ENCODE measurements around the gene LPCAT3. TPM values are rescaled to one million over a fixed set of nuclear protein-coding genes. Genes with fewer than 3 reads are reported as not detected.

The LPCAT3 gene
- total RNA-seq, 1 experiment from 2014 or later = 16.3 TPM

- Histone ChIP-seq H3K4me1 (ENCODE audit: insufficient read depth, low read length) (peaks cover 25% of the 10 kb centered on the region), H3K9ac (ENCODE audit: low read length) (peak overlapping the region; percentile 100), H3K4me3 (ENCODE audit: low read length) (peak overlapping the region; percentile 98), H3K27me3 (ENCODE audit: low read length) (no peaks in the 10 kb centered on the region), H2AFZ (ENCODE audit: low read length) (peak overlapping the region; percentile 80), H3F3A (ENCODE audit: low read length, unreplicated experiment) (peaks cover 4% of the 10 kb centered on the region), H3K36me3 (ENCODE audit: low read depth, low read length) (peaks cover 50% of the 10 kb centered on the region), H3K27ac (ENCODE audit: low read length) (peak overlapping the region; percentile 66), H3K79me2 (ENCODE audit: low read length) (peaks cover 55% of the 10 kb centered on the region), H3K9me2 (replicated peaks; ENCODE audit: low read length) (no peaks in the 10 kb centered on the region), H3K4me2 (ENCODE audit: low read length) (peak overlapping the region; percentile 100), H3K9me3 (ENCODE audit: low read length) (no peaks in the 10 kb centered on the region), H4K20me1 (ENCODE audit: low read length) (no peaks in the 10 kb centered on the region)
- CTCF ChIA-PET = no interaction called here
- intact Hi-C loops (cut with micrococcal nuclease) = loop anchor here (5.0 kb wide), 1 partner anchor 47 kb away; the partner anchor contains the start of gene LPCAT3
- ATAC-seq (peak; percentile 19), DNase-seq (no peak)
- POLR2A ChIA-PET (ENCODE audit: unreplicated experiment) = no interaction called here
- TF ChIP-seq EZH2 (IDR thresholded peaks at IDR 0.05; ENCODE audit: low read length, unreplicated experiment) (no peak), EZH2phosphoT487 (IDR thresholded peaks at IDR 0.05; ENCODE audit: borderline replicate concordance, low read length) (no peak)
- TF ChIP-seq, protein P1, sequence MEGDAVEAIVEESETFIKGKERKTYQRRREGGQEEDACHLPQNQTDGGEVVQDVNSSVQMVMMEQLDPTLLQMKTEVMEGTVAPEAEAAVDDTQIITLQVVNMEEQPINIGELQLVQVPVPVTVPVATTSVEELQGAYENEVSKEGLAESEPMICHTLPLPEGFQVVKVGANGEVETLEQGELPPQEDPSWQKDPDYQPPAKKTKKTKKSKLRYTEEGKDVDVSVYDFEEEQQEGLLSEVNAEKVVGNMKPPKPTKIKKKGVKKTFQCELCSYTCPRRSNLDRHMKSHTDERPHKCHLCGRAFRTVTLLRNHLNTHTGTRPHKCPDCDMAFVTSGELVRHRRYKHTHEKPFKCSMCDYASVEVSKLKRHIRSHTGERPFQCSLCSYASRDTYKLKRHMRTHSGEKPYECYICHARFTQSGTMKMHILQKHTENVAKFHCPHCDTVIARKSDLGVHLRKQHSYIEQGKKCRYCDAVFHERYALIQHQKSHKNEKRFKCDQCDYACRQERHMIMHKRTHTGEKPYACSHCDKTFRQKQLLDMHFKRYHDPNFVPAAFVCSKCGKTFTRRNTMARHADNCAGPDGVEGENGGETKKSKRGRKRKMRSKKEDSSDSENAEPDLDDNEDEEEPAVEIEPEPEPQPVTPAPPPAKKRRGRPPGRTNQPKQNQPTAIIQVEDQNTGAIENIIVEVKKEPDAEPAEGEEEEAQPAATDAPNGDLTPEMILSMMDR (conservative IDR thresholded peaks at IDR 0.05; ENCODE audit: low read depth, low read length) = no peak
- TSS peak; percentile 32 for BruUV-seq (replicated peaks)
Observed at GRCh38 chr12:6970096-6970527, 48.2 kb downstream of the LPCAT3 start.

DNA sequence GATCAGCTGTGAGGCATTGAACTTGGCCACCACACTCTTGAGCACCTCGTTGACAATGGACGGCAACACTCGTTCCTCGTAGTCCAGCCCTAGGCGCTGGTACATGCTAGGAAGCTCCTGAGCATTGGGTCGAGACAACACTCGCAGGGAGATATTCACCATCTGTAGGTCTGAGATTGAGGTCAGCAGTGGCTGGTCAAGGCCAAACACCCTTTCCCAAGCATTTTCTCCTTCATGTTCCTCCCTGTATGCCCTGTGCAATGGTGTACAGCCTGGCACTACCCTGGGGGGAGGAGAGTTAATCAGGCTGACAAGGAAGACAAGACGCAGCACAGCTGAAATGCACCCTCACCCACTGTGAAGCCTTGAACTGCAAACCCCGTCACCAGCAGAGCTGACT is 49.9 kb downstream of the LPCAT3 start:
- Histone ChIP-seq H2AFZ (ENCODE audit: low read length) (no peak overlapping the region), H3K4me3 (ENCODE audit: low read length) (peak overlapping the region; percentile 98), H3K79me2 (ENCODE audit: low read length) (peaks cover 55% of the 10 kb centered on the region), H3K9me3 (ENCODE audit: low read length) (no peaks in the 10 kb centered on the region), H3K4me2 (ENCODE audit: low read length) (peak overlapping the region; percentile 100), H3F3A (ENCODE audit: low read length, unreplicated experiment) (peaks cover 4% of the 10 kb centered on the region), H3K9ac (ENCODE audit: low read length) (no peak overlapping the region), H3K36me3 (ENCODE audit: low read depth, low read length) (peaks cover 41% of the 10 kb centered on the region), H4K20me1 (ENCODE audit: low read length) (no peaks in the 10 kb centered on the region), H3K4me1 (ENCODE audit: insufficient read depth, low read length) (peaks cover 25% of the 10 kb centered on the region), H3K27ac (ENCODE audit: low read length) (no peak overlapping the region), H3K9me2 (replicated peaks; ENCODE audit: low read length) (no peaks in the 10 kb centered on the region), H3K27me3 (ENCODE audit: low read length) (no peaks in the 10 kb centered on the region)
- BruUV-seq (replicated peaks) = no TSS peak
- DNase-seq = no peak
- ChIA-PET POLR2A (ENCODE audit: unreplicated experiment) (no interaction called here), CTCF (interaction anchor here (1.1 kb wide), 1 partner anchor 24 kb away, joined by 3 read pairs; no protein-coding TSS in a partner anchor)
- TF ChIP-seq EZH2 (IDR thresholded peaks at IDR 0.05; ENCODE audit: low read length, unreplicated experiment) (no peak), EZH2phosphoT487 (IDR thresholded peaks at IDR 0.05; ENCODE audit: borderline replicate concordance, low read length) (no peak)
- TF ChIP-seq, protein P1 (conservative IDR thresholded peaks at IDR 0.05; ENCODE audit: low read depth, low read length) = no peak
- intact Hi-C loops (cut with micrococcal nuclease) = no loop called here
- ATAC-seq = no peak

DNA sequence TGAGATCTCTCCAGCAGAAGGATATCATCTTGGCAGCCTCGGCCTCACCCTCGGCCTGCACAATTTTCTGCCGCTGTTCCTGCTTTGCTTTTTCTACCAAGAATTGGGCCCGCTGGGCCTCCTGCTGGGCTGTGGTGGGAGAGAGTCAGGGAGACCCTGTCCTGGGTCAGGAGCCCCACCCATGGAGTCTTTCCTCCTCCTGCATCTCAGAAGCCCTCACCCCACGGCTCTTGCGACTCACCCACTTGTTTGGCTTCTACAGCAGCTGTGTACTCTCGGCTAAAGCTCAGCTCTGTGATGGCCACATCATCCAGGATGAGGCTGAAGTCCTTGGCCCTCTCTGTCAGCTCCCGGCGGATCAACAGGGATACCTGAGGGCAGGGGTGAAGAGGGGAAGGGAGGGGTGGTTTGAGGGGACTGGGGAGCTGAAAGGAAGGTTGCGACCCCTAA is 50.6 kb downstream of the LPCAT3 start:
- Histone ChIP-seq H3K9me2 (replicated peaks; ENCODE audit: low read length) (no peaks in the 10 kb centered on the region), H3F3A (ENCODE audit: low read length, unreplicated experiment) (peaks cover 4% of the 10 kb centered on the region), H3K4me3 (ENCODE audit: low read length) (no peak overlapping the region), H2AFZ (ENCODE audit: low read length) (no peak overlapping the region), H3K79me2 (ENCODE audit: low read length) (peaks cover 49% of the 10 kb centered on the region), H3K4me1 (ENCODE audit: insufficient read depth, low read length) (peaks cover 24% of the 10 kb centered on the region), H3K27ac (ENCODE audit: low read length) (no peak overlapping the region), H3K9me3 (ENCODE audit: low read length) (no peaks in the 10 kb centered on the region), H3K9ac (ENCODE audit: low read length) (no peak overlapping the region), H3K4me2 (ENCODE audit: low read length) (0 out of 2 replicates have a peak overlapping the region, but pooled peaks have one; percentile 100), H3K36me3 (ENCODE audit: low read depth, low read length) (peaks cover 41% of the 10 kb centered on the region), H3K27me3 (ENCODE audit: low read length) (no peaks in the 10 kb centered on the region), H4K20me1 (ENCODE audit: low read length) (no peaks in the 10 kb centered on the region)
- POLR2A ChIA-PET (ENCODE audit: unreplicated experiment) = no interaction called here
- DNase-seq (no peak), ATAC-seq (no peak)
- no TSS peak for BruUV-seq (replicated peaks)
- CTCF ChIA-PET = no interaction called here
- intact Hi-C loops (cut with micrococcal nuclease) = no loop called here
- TF ChIP-seq, protein P1 (conservative IDR thresholded peaks at IDR 0.05; ENCODE audit: low read depth, low read length) = no peak

All from PC-3 (cell line).